OCI-LY7 (cell line): Measurements from ENCODE around the gene USP46.

ENCODE experiments used
- EZH2phosphoT487 ChIP-seq: fragments of 200-600 bp; sonication (generic); IDR thresholded peaks from 2 replicates; pipeline ENCODE4 v1.6.1; 2018; ENCODE audit warnings: low read depth, borderline replicate concordance, mild to moderate bottlenecking, mixed run types, antibody characterized with exemption, low read length, moderate library complexity, mixed read lengths
- TF ChIP-seq, protein P1 (sequence below): fragments of 200-600 bp; sonication (generic); conservative IDR thresholded peaks from 2 replicates; pipeline ENCODE4 v1.5.1; 2014; ENCODE audit warnings: mild to moderate bottlenecking, antibody characterized with exemption, low read length, moderate library complexity, mixed read lengths

DNA sequence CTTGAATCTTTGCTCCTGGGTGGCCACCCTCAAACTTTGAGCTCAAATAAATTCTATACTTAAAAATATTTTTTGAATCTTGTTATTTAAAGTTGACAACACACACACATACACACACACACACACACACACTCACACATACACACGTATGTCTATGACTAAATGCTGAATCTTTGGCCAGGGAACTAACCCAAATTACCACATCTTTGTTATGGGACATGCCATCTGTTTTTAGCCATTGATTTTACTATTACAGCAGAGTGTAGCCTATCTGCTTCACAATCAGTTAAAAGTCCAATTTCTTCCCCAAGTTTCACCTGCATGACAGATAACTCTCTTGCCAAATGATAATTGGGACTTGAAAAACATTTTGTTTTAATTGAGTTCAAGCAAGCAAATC lies 45.0 kb upstream of the USP46 start:
- TF ChIP-seq, protein P1, sequence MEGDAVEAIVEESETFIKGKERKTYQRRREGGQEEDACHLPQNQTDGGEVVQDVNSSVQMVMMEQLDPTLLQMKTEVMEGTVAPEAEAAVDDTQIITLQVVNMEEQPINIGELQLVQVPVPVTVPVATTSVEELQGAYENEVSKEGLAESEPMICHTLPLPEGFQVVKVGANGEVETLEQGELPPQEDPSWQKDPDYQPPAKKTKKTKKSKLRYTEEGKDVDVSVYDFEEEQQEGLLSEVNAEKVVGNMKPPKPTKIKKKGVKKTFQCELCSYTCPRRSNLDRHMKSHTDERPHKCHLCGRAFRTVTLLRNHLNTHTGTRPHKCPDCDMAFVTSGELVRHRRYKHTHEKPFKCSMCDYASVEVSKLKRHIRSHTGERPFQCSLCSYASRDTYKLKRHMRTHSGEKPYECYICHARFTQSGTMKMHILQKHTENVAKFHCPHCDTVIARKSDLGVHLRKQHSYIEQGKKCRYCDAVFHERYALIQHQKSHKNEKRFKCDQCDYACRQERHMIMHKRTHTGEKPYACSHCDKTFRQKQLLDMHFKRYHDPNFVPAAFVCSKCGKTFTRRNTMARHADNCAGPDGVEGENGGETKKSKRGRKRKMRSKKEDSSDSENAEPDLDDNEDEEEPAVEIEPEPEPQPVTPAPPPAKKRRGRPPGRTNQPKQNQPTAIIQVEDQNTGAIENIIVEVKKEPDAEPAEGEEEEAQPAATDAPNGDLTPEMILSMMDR, result no peak
- no peak for TF ChIP-seq EZH2phosphoT487
